ENCODE results near the gene SAP30L.

DNA sequence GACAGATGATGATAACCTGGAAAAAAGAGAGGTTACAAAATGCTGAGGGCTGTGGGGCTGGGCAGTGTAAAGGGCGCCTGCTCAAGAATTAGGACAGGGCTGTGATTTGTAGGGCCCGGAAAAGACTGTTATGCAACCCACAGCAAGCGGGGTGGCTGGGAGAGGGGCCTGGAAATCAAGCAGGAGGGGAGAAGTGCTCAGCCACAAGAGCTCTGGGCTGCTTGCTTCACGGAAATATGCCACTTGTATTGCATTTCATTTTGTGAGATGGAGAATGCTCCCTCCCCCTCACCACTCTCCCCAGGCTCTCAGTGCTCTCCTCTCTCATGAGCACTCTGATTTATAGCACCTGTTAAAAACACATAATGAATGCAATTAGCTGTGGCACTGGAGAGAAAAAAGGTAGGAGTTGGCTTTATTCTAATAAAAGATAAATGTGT lies 40.6 kb downstream of the SAP30L start:
- TF ChIP-seq, protein P1, sequence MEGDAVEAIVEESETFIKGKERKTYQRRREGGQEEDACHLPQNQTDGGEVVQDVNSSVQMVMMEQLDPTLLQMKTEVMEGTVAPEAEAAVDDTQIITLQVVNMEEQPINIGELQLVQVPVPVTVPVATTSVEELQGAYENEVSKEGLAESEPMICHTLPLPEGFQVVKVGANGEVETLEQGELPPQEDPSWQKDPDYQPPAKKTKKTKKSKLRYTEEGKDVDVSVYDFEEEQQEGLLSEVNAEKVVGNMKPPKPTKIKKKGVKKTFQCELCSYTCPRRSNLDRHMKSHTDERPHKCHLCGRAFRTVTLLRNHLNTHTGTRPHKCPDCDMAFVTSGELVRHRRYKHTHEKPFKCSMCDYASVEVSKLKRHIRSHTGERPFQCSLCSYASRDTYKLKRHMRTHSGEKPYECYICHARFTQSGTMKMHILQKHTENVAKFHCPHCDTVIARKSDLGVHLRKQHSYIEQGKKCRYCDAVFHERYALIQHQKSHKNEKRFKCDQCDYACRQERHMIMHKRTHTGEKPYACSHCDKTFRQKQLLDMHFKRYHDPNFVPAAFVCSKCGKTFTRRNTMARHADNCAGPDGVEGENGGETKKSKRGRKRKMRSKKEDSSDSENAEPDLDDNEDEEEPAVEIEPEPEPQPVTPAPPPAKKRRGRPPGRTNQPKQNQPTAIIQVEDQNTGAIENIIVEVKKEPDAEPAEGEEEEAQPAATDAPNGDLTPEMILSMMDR (IDR thresholded peaks at IDR 0.05), result no peak
- TF ChIP-seq POLR2AphosphoS5 (IDR thresholded peaks at IDR 0.05) (peak; percentile 79 to 91 (median 88)), POLR2A (IDR thresholded peaks at IDR 0.05) (no peak)

Measured in sigmoid colon (tissue), 4 donors.